SKM-1 (cell line): ENCODE data around the gene LRCH2.
"Not testable (repeated sequence)": the region's sequence is repeated elsewhere in the genome, so short reads cannot be mapped to it uniquely, and the experiment has no call there.

Experiments used
- DNase-seq: peaks from one replicate; lab custom pipeline; 2025; ENCODE audit not compliant: unreplicated experiment; lab: John Stamatoyannopoulos, UW

The LRCH2 gene

GRCh38 chrX:115233497-115234455 is at the start of gene LRCH2:
Gene LRCH2, minus strand, starts transcription at chrX:115234096. Its CDS starts 55 bp downstream, at chrX:115234041.
- DNase-seq: no peak

GRCh38 chrX:115269051-115269683 is 35.3 kb upstream of the LRCH2 start:
- no peak for DNase-seq

- no peak for DNase-seq
Measured at GRCh38 chrX:115268421-115268820, 34.5 kb upstream of the LRCH2 start.

GRCh38 chrX:115266300-115266699 is 32.4 kb upstream of the LRCH2 start:
- no peak for DNase-seq

GRCh38 chrX:115264009-115264408 is 30.1 kb upstream of the LRCH2 start:
- DNase-seq: no peak

- DNase-seq: no peak
Measured at GRCh38 chrX:115261148-115261547, 27.3 kb upstream of the LRCH2 start.

- DNase-seq: no peak
Measured at GRCh38 chrX:115260330-115260729, 26.4 kb upstream of the LRCH2 start.

- DNase-seq: no peak
Measured at GRCh38 chrX:115259238-115259875, 25.5 kb upstream of the LRCH2 start.

GRCh38 chrX:115257711-115258110 is 23.8 kb upstream of the LRCH2 start:
- no peak for DNase-seq

GRCh38 chrX:115255003-115255402 is 21.1 kb upstream of the LRCH2 start:
- no peak for DNase-seq

- no peak for DNase-seq
Measured at GRCh38 chrX:115251458-115252233, 17.8 kb upstream of the LRCH2 start.

- no peak for DNase-seq
Measured at GRCh38 chrX:115237056-115237455, 3.2 kb upstream of the LRCH2 start.

GRCh38 chrX:115236560-115236959 is 2.7 kb upstream of the LRCH2 start:
- DNase-seq: no peak

GRCh38 chrX:115234461-115234860 is 565 bp upstream of the LRCH2 start:
- DNase-seq: no peak

- DNase-seq: no peak
Measured at GRCh38 chrX:115232933-115233496, 881 bp downstream of the LRCH2 start.

- no peak for DNase-seq
Measured at GRCh38 chrX:115229337-115230003, 4.4 kb downstream of the LRCH2 start.

- no peak for DNase-seq
Measured at GRCh38 chrX:115226929-115227328, 7.0 kb downstream of the LRCH2 start.

- DNase-seq: not testable (repeated sequence)
Measured at GRCh38 chrX:115217346-115217745, 16.6 kb downstream of the LRCH2 start.

- DNase-seq: no peak
Measured at GRCh38 chrX:115214605-115215004, 19.3 kb downstream of the LRCH2 start.

GRCh38 chrX:115214151-115214550 is 19.7 kb downstream of the LRCH2 start:
- DNase-seq: no peak
